GM10847 (cell line): ENCODE results near the gene YPEL1.

ENCODE experiments used
- POLR2A ChIP-seq: IDR thresholded peaks from 2 replicates; pipeline ENCODE4 v1.6.1; 2011; ENCODE audit not compliant: insufficient read length; ENCODE audit errors: extremely low read depth

The YPEL1 gene

GRCh38 chr22:21695430-21696085 lies 40.0 kb downstream of the YPEL1 start:
- no peak for TF ChIP-seq POLR2A

GRCh38 chr22:21694795-21695429 lies 40.7 kb downstream of the YPEL1 start:
- TF ChIP-seq POLR2A = no peak

GRCh38 chr22:21694394-21694793 lies 41.2 kb downstream of the YPEL1 start:
- TF ChIP-seq POLR2A = no peak

- no peak for TF ChIP-seq POLR2A
Observed at GRCh38 chr22:21693999-21694341, 41.6 kb downstream of the YPEL1 start.

GRCh38 chr22:21693333-21693998 lies 42.1 kb downstream of the YPEL1 start:
- TF ChIP-seq POLR2A = no peak

GRCh38 chr22:21691816-21692215 lies 43.8 kb downstream of the YPEL1 start:
- TF ChIP-seq POLR2A = no peak

- no peak for TF ChIP-seq POLR2A
Observed at GRCh38 chr22:21690401-21690801, 45.2 kb downstream of the YPEL1 start.

GRCh38 chr22:21688706-21689381 lies 46.8 kb downstream of the YPEL1 start:
- no peak for TF ChIP-seq POLR2A

GRCh38 chr22:21688341-21688705 lies 47.3 kb downstream of the YPEL1 start:
- TF ChIP-seq POLR2A = no peak

GRCh38 chr22:21687685-21688259 lies 47.8 kb downstream of the YPEL1 start:
- no peak for TF ChIP-seq POLR2A

GRCh38 chr22:21686634-21687393 lies 48.8 kb downstream of the YPEL1 start:
- no peak for TF ChIP-seq POLR2A

- TF ChIP-seq POLR2A = no peak
Observed at GRCh38 chr22:21686193-21686608, 49.4 kb downstream of the YPEL1 start.

- TF ChIP-seq POLR2A = no peak
Observed at GRCh38 chr22:21685164-21685513, 50.5 kb downstream of the YPEL1 start.

- TF ChIP-seq POLR2A = no peak
Observed at GRCh38 chr22:21684492-21685163, 51.0 kb downstream of the YPEL1 start.
